ENCODE results near the gene KIAA1328. TPM values are rescaled to one million over a fixed set of nuclear protein-coding genes. Genes with fewer than 3 reads are reported as not detected.

KIAA1328 gene
- polyA plus RNA-seq, 1 of the 3 experiments (the other 2 are of a cell fraction), result 2.6 TPM

DNA sequence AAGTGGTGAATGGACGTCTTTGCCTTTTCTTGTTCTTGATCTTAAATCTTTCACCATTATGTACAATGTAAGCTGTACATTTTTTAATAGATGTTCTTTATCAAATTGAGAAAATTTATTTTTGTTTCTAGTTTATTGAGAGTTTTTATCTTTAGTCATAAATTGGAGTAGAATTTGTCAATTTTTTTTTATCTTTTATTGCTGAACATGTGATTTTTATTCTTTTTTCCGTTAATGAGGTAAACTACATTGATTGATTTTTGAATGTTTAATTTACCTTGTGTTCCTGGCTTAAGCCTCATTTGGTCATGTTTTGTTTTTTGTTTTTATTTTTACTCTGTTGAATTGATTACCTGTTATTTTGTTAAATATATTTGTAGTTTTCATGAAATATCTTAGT, 19.7 kb downstream of the KIAA1328 start:
- H3F3A ChIP-seq (replicated peaks; ENCODE audit: insufficient read depth), result peaks cover 29% of the 10 kb centered on the region
- POLR2A ChIA-PET, result no interaction called here
- H3K9ac ChIP-seq, result no peak overlapping the region
- no peak overlapping the region for H2AFZ ChIP-seq (ENCODE audit: low read depth)
- no peak overlapping the region for H3K4me2 ChIP-seq
- DNase-seq, result no peak
- H3K9me3 ChIP-seq, result peaks cover 9% of the 10 kb centered on the region; the same call in 1 of the 2 replicates
- TF ChIP-seq MEF2A (IDR thresholded peaks at IDR 0.05; ENCODE audit: borderline replicate concordance, low read depth), result no peak
- no peak for TF ChIP-seq RFX5 (IDR thresholded peaks at IDR 0.05; ENCODE audit: low read length)
- TF ChIP-seq, protein P1, sequence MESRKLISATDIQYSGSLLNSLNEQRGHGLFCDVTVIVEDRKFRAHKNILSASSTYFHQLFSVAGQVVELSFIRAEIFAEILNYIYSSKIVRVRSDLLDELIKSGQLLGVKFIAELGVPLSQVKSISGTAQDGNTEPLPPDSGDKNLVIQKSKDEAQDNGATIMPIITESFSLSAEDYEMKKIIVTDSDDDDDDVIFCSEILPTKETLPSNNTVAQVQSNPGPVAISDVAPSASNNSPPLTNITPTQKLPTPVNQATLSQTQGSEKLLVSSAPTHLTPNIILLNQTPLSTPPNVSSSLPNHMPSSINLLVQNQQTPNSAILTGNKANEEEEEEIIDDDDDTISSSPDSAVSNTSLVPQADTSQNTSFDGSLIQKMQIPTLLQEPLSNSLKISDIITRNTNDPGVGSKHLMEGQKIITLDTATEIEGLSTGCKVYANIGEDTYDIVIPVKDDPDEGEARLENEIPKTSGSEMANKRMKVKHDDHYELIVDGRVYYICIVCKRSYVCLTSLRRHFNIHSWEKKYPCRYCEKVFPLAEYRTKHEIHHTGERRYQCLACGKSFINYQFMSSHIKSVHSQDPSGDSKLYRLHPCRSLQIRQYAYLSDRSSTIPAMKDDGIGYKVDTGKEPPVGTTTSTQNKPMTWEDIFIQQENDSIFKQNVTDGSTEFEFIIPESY (IDR thresholded peaks at IDR 0.05; ENCODE audit: borderline replicate concordance, low read depth), result no peak
- TF ChIP-seq TAF1 (IDR thresholded peaks at IDR 0.05; ENCODE audit: borderline replicate concordance, low read depth, low read length), result no peak
- TF ChIP-seq FOXJ3 (CRISPR knock-in tag; IDR thresholded peaks at IDR 0.05), result no peak
- no peak for TF ChIP-seq EP300 (IDR thresholded peaks at IDR 0.05; ENCODE audit: borderline replicate concordance in 1 of 2, low read depth in 1 of 2, low read length in 1 of 2)
- TF ChIP-seq TCF12 (IDR thresholded peaks at IDR 0.05), result no peak
- no peak for TF ChIP-seq GABPA (IDR thresholded peaks at IDR 0.05; ENCODE audit: low read depth)
- no peak for TF ChIP-seq SMC3 (IDR thresholded peaks at IDR 0.05; ENCODE audit: low read depth, low read length)
- no peak for TF ChIP-seq GATA2 (CRISPR knock-in tag; IDR thresholded peaks at IDR 0.05)
- no peak for TF ChIP-seq RXRA (IDR thresholded peaks at IDR 0.05; ENCODE audit: borderline replicate concordance, low read depth)
- no peak for TF ChIP-seq USF2 (IDR thresholded peaks at IDR 0.05; ENCODE audit: borderline replicate concordance, low read depth, low read length)
- TF ChIP-seq ELF1 (IDR thresholded peaks at IDR 0.05), result no peak
- TF ChIP-seq YY1 (IDR thresholded peaks at IDR 0.05; ENCODE audit: low read depth), result no peak
- CTCF ChIA-PET, result no interaction called here
- H3K9me2 ChIP-seq, result no peaks in the 10 kb centered on the region; the same call in 1 of the 2 replicates
- H3K4me3 ChIP-seq (ENCODE audit: low read depth in 2 of 2, low read length in 1 of 2), result no peak overlapping the region
- no peak overlapping the region for H3K27ac ChIP-seq (ENCODE audit: low read depth in 2 of 2, low read length in 1 of 2)
- no peaks in the 10 kb centered on the region for H4K20me1 ChIP-seq (ENCODE audit: insufficient read depth)
- no peaks in the 10 kb centered on the region for H3K79me2 ChIP-seq (ENCODE audit: insufficient read depth)
- peaks cover 2 to 6% of the 10 kb centered on the region in 2 experiments for H3K36me3 ChIP-seq (replicated peaks in 1 of 2; ENCODE audit: control insufficient read depth in 1 of 2, insufficient read depth in 2 of 2, low read length in 1 of 2)
- WGBS (ENCODE audit: low lambda C conversion rate), result 96% methylated on average over 2 of the region's 2 CpGs
- H3K27me3 ChIP-seq (ENCODE audit: insufficient read depth), result no peaks in the 10 kb centered on the region
- peaks cover 0 to 7% of the 10 kb centered on the region in 2 experiments; a peak in 2 of 4 replicates for H3K4me1 ChIP-seq (ENCODE audit: control insufficient read depth in 1 of 2, insufficient read depth in 2 of 2, low read depth in 1 of 2, low read length in 1 of 2)

DNA sequence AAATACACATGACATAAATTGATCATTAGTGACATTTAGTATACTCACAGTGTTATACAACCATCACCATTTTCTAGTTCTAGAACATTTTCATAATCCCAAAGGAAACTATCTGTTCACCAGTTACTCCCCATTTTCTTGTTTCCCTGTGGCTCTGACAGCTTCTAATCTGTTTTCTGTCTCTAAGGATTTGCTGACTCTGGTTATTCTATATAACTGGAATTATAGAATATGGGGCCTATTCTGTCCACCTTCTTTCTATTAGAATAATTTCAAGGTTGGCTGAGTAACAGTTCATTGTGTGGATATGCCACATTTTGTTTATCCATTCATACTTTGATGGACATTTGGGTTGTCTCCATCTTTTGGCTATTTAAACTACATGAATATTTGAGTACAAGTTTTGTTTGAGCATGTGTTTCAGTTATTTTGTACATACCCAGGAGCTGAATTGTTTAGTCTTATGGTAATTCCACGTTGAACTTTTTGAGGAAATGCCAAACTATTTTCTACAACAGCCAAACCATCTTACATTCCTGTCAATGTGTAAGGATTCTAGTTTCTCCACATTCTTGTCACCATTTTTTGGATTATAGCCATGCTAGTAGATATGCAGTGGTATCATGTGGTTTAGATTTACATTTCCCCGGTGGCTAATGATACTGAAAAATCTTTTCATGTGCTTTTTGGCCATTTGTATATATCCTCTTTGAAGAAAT, 20.5 kb downstream of the KIAA1328 start:
- Histone ChIP-seq H3K27ac (ENCODE audit: low read depth in 2 of 2, low read length in 1 of 2) (peak overlapping the region; percentile 40 to 87; a peak in 3 of 4 replicates), H3F3A (replicated peaks; ENCODE audit: insufficient read depth) (peaks cover 29% of the 10 kb centered on the region), H3K36me3 (replicated peaks in 1 of 2; ENCODE audit: control insufficient read depth in 1 of 2, insufficient read depth in 2 of 2, low read length in 1 of 2) (peaks cover 2 to 6% of the 10 kb centered on the region in 2 experiments), H3K4me1 (ENCODE audit: control insufficient read depth in 1 of 2, insufficient read depth in 2 of 2, low read depth in 1 of 2, low read length in 1 of 2) (peaks cover 0 to 7% of the 10 kb centered on the region in 2 experiments; a peak in 2 of 4 replicates), H3K9me3 (peaks cover 9% of the 10 kb centered on the region; the same call in 1 of the 2 replicates), H3K27me3 (ENCODE audit: insufficient read depth) (no peaks in the 10 kb centered on the region), H3K4me2 (no peak overlapping the region), H3K79me2 (ENCODE audit: insufficient read depth) (no peaks in the 10 kb centered on the region), H3K4me3 (ENCODE audit: low read depth in 2 of 2, low read length in 1 of 2) (no peak overlapping the region), H2AFZ (ENCODE audit: low read depth) (no peak overlapping the region), H4K20me1 (ENCODE audit: insufficient read depth) (no peaks in the 10 kb centered on the region), H3K9ac (no peak overlapping the region), H3K9me2 (no peaks in the 10 kb centered on the region; the same call in 1 of the 2 replicates)
- no peak for DNase-seq
- ChIA-PET CTCF (interaction anchor here (1.1 kb wide), 1 partner anchor 1115 kb away, joined by 3 read pairs; no protein-coding TSS in a partner anchor), POLR2A (no interaction called here)
- 32% methylated on average over 2 of the region's 2 CpGs for WGBS (ENCODE audit: low lambda C conversion rate)
- TF ChIP-seq RFX5 (IDR thresholded peaks at IDR 0.05; ENCODE audit: low read length), result no peak
- peak; percentile 38 for TF ChIP-seq JUND (IDR thresholded peaks at IDR 0.05)
- no peak for TF ChIP-seq GABPA (IDR thresholded peaks at IDR 0.05; ENCODE audit: low read depth)
- no peak for TF ChIP-seq MXI1 (IDR thresholded peaks at IDR 0.05; ENCODE audit: low read depth, low read length)
- peak; percentile 32; the same call in 1 of the 2 replicates for TF ChIP-seq TEAD4 (IDR thresholded peaks at IDR 0.05; ENCODE audit: borderline replicate concordance, insufficient read depth)
- TF ChIP-seq SIN3A (IDR thresholded peaks at IDR 0.05; ENCODE audit: borderline replicate concordance, low read depth, low read length), result no peak
- no peak for TF ChIP-seq RXRA (IDR thresholded peaks at IDR 0.05; ENCODE audit: borderline replicate concordance, low read depth)
- TF ChIP-seq NFIC (IDR thresholded peaks at IDR 0.05; ENCODE audit: borderline replicate concordance), result peak; percentile 84
- TF ChIP-seq, protein P2, sequence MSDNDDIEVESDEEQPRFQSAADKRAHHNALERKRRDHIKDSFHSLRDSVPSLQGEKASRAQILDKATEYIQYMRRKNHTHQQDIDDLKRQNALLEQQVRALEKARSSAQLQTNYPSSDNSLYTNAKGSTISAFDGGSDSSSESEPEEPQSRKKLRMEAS (IDR thresholded peaks at IDR 0.05; ENCODE audit: low read depth), result no peak
- TF ChIP-seq, protein P3, sequence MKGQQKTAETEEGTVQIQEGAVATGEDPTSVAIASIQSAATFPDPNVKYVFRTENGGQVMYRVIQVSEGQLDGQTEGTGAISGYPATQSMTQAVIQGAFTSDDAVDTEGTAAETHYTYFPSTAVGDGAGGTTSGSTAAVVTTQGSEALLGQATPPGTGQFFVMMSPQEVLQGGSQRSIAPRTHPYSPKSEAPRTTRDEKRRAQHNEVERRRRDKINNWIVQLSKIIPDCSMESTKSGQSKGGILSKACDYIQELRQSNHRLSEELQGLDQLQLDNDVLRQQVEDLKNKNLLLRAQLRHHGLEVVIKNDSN (IDR thresholded peaks at IDR 0.05; ENCODE audit: borderline replicate concordance, low read depth), result no peak
- peak; percentile 74 for TF ChIP-seq TCF12 (IDR thresholded peaks at IDR 0.05)
- peak in 1 of 2 experiments; percentile 38; a peak in 1 of 4 replicates for TF ChIP-seq EP300 (IDR thresholded peaks at IDR 0.05; ENCODE audit: borderline replicate concordance in 1 of 2, low read depth in 1 of 2, low read length in 1 of 2)
- no peak for TF ChIP-seq USF2 (IDR thresholded peaks at IDR 0.05; ENCODE audit: borderline replicate concordance, low read depth, low read length)

All from SK-N-SH (cell line).